SHP77 (cell line): Measurements from ENCODE around the gene PDXP.

ENCODE experiments used
- DNase-seq, 2 experiments: peaks; one replicate each; lab custom pipeline; 2025; lab: John Stamatoyannopoulos, UW

The PDXP gene

DNA sequence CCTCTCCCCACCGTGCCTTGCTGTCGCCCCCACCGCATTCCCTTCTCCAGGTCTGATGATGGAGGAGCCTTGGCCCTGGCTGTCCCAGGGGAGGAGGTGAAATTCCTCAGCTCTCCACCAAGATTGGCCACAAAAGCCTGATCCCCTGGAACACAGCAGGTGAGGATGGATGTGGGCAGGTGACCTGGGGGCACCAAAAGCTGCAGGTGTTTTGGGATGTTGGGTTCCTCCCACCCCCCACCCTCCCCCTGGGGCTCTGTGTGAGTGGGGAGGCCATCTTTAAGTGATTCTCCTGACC is 39.0 kb downstream of the PDXP start:
- no peak for DNase-seq

DNA sequence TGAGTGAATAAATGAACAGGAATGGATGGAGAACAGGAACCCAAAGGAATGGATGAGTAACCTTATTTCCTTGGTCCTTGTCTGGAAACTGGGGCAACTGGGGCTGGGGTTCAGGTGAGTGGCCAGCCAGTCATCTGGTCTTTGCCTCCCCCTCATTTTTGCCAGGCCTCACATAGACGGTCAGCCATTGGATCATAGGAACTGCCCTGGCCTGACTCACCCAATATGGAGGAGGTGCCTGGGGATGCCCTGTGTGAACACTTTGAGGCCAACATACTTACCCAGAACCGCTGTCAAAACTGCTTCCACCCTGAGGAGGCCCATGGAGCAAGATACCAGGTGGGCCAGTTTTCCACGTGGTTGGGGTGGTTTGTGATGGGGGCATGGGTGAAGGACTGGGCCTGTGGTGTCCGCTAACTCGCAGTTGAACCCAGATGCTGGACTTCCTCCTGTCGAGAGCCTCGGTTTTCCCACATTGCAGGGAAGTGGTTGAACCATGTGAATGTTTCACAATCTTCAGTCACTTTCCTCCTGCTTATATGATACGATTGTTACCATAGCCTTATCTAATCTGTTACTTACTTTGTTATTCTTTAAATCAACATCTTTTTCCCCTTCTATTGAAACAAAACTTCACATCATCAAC is 42.7 kb downstream of the PDXP start:
- DNase-seq, result no peak

DNA sequence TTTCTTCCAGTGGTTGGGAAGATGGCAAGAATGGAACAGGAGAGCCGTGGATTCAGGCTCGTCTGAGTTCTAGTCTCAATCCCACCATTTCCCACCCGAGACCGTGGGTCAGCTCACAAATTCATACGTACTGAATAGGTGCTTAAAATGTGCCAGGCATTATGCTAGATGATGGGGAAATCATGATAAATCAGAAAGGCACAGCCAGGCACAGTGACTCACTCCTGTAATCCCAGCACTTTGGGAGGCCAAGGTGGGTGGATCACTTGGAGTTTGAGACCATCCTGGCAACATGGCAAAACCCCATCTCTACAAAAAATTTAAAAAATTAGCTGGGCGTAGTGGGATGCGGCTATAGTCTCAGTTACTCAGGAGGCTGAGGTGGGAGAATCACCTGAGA is 45.4 kb downstream of the PDXP start:
- no peak for DNase-seq

DNA sequence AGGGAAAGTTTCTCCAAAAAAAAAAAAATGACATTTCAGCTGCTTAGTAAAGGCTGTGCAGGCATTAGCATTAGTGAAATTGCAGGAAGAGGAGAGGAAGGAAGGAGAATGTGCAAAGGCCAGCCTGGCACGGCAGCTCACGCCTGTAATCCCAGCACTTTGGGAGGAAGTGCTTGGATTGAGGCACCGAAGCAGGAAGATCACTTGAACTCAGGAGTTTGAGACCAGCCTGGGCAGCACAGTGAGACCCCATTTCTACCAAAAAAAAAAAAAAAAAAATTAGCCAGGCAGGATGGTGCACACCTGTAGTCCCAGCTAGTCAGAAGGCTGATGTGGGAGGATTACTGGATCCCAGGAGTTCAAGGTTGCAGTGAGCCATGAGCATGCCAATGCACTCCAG is 46.1 kb downstream of the PDXP start:
- no peak for DNase-seq

DNA sequence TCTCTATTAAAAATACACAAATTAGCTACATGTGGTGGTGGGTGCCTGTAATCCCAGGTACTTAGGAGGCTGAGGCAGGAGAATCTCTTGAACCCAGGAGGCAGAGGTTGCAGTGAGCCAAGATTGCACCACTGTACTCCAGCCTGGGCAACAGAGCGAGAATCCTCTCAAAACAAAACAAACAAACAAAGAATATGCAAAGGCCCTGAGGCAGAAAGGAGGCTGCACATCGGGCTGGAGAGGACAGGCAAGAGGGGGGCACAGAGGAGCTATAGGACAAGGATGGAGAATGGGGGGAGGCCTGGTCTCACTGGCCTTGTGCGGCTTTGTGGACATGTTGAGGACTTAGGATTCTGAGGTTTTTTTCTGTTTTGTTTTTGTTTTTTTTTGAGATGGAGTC is 46.7 kb downstream of the PDXP start:
- no peak for DNase-seq

DNA sequence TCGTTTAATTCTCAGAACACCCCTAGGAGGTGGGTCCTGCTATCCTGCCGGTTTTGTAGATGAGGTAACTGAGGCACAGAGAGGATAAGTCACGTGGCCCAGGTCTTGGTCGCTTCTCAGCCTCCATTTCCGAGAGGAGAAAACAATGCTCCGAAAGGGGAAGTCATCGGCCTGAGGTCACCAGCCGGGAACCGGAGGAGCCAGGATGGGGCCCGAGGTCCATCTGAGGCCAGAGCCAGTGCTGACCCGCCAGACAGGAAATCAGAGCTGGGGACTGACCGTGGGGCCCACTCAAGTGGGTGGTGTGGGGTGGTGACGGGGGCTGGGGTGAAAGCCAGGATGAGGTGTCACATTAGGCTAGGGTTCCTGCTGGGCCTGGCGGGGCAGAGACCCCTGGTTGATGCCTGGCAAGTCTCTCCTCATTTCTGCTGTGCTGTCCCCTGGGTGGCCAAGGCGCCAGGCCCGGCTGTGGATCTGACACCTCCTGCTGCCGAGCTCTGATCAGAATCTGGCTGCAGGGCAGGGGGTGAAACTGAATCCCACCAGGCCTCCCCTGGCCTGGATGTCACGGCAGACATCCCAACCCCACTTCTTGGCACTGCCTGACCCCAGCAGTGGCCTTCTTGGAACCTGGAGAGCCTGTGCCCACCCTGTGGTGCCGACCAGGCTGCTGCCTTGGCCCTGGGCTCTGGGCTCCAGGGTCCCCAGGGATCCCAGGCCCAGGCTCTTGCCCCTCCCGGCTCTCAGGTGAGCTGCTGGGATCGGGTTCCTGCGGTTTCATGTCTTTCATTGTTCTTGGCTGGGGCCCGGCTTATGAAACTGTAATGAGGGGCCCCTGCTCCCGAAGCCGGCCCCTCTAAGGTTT is 50.3 kb downstream of the PDXP start:
- no peak for DNase-seq

DNA sequence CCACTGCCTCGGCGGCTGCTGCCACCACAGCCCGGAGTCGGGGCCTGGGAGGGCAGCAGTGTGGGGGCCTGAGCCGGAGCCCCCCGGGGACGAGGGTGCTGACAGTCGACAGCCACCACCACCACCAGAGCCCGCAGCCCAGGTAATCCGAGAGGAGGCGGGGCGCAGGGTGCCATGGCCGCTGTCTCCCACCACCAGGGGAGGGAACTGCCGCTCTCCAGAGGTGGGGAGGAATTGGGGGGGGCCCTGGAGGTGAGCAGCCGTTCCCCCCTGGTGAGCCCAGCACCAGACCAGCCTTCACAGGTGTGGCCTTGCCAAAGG is 50.9 kb downstream of the PDXP start:
- no peak for DNase-seq

DNA sequence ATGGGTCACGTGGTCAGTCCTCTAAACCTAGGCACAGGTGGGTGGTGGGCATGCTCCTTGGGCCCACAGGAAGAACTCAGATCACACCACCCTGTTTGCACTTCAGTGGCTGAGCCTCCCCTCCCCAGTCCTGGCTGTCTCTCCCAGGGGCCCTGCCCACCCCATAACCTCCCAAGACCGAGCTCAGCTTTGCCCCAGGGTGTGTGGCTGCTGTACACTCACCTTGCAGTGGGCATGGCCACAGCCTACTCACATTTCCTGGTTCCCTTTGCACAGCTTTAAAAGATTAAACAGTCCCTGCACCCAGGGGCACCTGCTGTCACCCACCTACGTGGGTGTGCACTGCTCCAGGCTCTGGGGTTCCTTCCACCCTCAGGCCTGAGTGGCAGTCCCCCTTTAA is 52.2 kb downstream of the PDXP start:
- DNase-seq, result no peak

DNA sequence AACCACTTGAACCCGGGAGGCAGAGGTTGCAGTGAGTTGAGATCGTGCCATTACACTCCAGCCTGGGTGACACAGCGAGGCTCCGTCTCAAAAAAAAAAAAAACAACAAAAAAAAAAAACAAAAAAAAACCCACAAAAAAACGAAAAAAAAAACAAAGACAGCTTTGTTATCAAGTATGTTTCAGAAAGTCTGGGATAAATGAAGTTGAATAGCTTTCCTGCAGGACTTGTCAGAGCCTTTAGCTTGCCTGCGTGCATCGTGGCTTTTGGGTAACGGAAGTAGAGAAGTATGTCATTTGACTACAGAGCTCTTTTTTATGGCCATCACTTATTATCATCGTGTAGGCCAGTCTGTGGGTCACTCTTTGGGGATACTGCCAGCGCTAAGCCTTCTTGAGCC is 53.0 kb downstream of the PDXP start:
- DNase-seq, result no peak

DNA sequence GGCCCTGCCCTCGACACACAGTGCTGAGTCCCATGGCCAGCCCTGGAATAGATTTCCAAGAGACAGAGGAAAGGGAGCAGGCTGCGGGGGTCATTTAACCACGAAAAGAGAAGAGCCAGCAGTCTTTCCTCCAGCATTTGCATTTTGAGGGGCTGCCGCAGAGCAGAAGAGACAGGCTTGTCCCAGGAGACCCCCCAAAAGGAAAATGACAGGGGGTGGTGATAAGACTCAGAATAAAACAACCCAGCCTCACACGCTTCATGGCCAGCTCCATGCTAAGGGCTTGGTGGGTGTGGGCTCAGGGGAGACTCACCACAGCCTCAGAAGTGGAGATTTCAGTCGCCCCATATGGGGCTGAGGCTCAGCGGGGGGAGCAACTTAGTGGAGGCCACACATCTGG is 55.2 kb downstream of the PDXP start:
- DNase-seq, result no peak

DNA sequence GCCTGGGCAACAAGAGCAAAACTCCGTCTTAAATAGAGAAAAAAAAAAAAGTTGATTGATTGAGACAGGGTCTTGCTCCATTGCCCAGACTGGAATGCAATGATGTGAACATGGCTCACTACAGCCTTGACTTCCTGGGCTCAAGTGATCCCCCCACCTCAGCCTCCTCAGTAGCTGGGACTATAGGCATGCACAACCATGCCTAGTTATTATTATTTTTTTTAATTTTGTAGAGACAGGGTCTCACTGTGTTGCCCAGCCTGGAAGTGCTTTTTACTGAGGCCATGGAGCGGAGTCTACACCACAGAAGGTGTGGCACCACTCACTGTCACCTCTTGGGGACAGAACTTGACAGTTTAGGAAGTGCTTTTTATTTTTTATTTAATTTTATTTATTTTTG is 56.1 kb downstream of the PDXP start:
- DNase-seq, result no peak

DNA sequence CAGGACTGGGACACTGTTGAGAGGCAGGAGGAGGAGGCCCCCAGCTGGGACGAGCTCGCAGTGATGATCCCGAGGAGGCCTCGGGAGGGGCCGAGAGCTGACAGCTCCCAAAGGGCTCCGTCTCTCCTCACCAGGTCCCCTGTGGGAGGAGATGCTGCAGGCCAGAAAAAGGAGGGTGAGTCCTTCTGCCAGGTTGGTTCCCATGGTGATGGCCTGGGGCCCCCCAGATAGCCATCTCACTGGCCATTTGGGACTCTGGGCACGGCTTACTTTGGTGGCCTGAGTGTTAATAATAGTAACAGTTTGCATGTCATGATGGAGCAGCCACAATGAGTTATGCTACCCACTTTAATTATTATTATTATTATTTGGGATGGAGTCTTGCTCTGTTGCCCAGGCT is 57.2 kb downstream of the PDXP start:
- no peak for DNase-seq
